Measurements from ENCODE around the gene DVL1. TPM values are rescaled to one million over a fixed set of nuclear protein-coding genes. Genes with fewer than 3 reads are reported as not detected.
A peak's percentile ranks its signal among the peaks of the same experiment; 100 is the strongest.

The DVL1 gene
- total and polyA plus RNA-seq, 2 of the 13 experiments (the other 11 are each of a cell fraction or from before 2014, with no cell fraction given): 30.8 to 60.4 TPM

- TF ChIP-seq, protein P1, sequence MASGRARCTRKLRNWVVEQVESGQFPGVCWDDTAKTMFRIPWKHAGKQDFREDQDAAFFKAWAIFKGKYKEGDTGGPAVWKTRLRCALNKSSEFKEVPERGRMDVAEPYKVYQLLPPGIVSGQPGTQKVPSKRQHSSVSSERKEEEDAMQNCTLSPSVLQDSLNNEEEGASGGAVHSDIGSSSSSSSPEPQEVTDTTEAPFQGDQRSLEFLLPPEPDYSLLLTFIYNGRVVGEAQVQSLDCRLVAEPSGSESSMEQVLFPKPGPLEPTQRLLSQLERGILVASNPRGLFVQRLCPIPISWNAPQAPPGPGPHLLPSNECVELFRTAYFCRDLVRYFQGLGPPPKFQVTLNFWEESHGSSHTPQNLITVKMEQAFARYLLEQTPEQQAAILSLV (CRISPR knock-in tag; IDR thresholded peaks at IDR 0.05; ENCODE audit: borderline replicate concordance): peak; percentile 51; the same call in 1 of the 2 replicates
- TF ChIP-seq GPN1 (CRISPR knock-in tag; IDR thresholded peaks at IDR 0.05; ENCODE audit: borderline replicate concordance) (no peak), ZNF407 (CRISPR knock-in tag; IDR thresholded peaks at IDR 0.05; ENCODE audit: not compliant biosample characterization) (peak; percentile 9), EEA1 (CRISPR knock-in tag; IDR thresholded peaks at IDR 0.05; ENCODE audit: borderline replicate concordance) (peak; percentile 63; the same call in 1 of the 2 replicates), ZNF800 (CRISPR knock-in tag; IDR thresholded peaks at IDR 0.05) (peak; percentile 33; the same call in 1 of the 2 replicates), PCBP2 (optimal IDR thresholded peaks at IDR 0.05; ENCODE audit: low read depth, low read length, poor library complexity, severe bottlenecking) (no peak)
Observed at GRCh38 chr1:1324524-1325287, 24.5 kb downstream of the DVL1 start, which contains the start of the genes CPTP and INTS11 (continued).

All from HepG2 (cell line).